ENCODE data around the gene MAML1.
"Not testable (repeated sequence)": the region's sequence is repeated elsewhere in the genome, so short reads cannot be mapped to it uniquely, and the experiment has no call there.

Gene MAML1

GRCh38 chr5:179734536-179735164 is 2.0 kb downstream of the MAML1 start:
- DNase-seq: peak; percentile 5

- no peak for DNase-seq
These were observed 6.1 kb downstream of the MAML1 start for GRCh38 chr5:179738742-179739141.

- DNase-seq: not testable (repeated sequence)
These were observed 11.5 kb downstream of the MAML1 start for GRCh38 chr5:179744106-179744505.

GRCh38 chr5:179746872-179747271 is 14.2 kb downstream of the MAML1 start:
- DNase-seq: no peak

GRCh38 chr5:179747811-179748210 is 15.2 kb downstream of the MAML1 start:
- no peak for DNase-seq

- DNase-seq: no peak
These were observed 17.4 kb downstream of the MAML1 start for GRCh38 chr5:179749857-179750508.

- DNase-seq: no peak
These were observed 21.3 kb downstream of the MAML1 start for GRCh38 chr5:179753971-179754370.

- DNase-seq: no peak
These were observed 22.4 kb downstream of the MAML1 start for GRCh38 chr5:179755022-179755421.

- DNase-seq: no peak
These were observed 26.3 kb downstream of the MAML1 start for GRCh38 chr5:179758955-179759354.

- no peak for DNase-seq
These were observed 27.2 kb downstream of the MAML1 start for GRCh38 chr5:179759581-179760551.

GRCh38 chr5:179762079-179762780 is 29.6 kb downstream of the MAML1 start:
- DNase-seq: peak; percentile 40

- peak; percentile 64 for DNase-seq
These were observed 30.2 kb downstream of the MAML1 start for GRCh38 chr5:179762781-179763176.

GRCh38 chr5:179763215-179763945 is 30.8 kb downstream of the MAML1 start:
- peak; percentile 78 for DNase-seq

GRCh38 chr5:179764056-179764455 is 31.4 kb downstream of the MAML1 start:
- DNase-seq: no peak

GRCh38 chr5:179765400-179765799 is 32.8 kb downstream of the MAML1 start:
- peak; percentile 92 for DNase-seq

- DNase-seq: peak; percentile 41
These were observed 33.6 kb downstream of the MAML1 start for GRCh38 chr5:179766021-179766725.

GRCh38 chr5:179766726-179767455 is 34.3 kb downstream of the MAML1 start:
- DNase-seq: no peak

- no peak for DNase-seq
These were observed 35.0 kb downstream of the MAML1 start for GRCh38 chr5:179767496-179768100.

GRCh38 chr5:179768326-179769085 is 35.9 kb downstream of the MAML1 start:
- DNase-seq: no peak

GRCh38 chr5:179769271-179769670 is 36.6 kb downstream of the MAML1 start:
- no peak for DNase-seq

Measured in EL (cell line).